ENCODE results near the gene SMAP2.
"Not testable (repeated sequence)": the region's sequence is repeated elsewhere in the genome, so short reads cannot be mapped to it uniquely, and the experiment has no call there.

SMAP2 gene

DNA sequence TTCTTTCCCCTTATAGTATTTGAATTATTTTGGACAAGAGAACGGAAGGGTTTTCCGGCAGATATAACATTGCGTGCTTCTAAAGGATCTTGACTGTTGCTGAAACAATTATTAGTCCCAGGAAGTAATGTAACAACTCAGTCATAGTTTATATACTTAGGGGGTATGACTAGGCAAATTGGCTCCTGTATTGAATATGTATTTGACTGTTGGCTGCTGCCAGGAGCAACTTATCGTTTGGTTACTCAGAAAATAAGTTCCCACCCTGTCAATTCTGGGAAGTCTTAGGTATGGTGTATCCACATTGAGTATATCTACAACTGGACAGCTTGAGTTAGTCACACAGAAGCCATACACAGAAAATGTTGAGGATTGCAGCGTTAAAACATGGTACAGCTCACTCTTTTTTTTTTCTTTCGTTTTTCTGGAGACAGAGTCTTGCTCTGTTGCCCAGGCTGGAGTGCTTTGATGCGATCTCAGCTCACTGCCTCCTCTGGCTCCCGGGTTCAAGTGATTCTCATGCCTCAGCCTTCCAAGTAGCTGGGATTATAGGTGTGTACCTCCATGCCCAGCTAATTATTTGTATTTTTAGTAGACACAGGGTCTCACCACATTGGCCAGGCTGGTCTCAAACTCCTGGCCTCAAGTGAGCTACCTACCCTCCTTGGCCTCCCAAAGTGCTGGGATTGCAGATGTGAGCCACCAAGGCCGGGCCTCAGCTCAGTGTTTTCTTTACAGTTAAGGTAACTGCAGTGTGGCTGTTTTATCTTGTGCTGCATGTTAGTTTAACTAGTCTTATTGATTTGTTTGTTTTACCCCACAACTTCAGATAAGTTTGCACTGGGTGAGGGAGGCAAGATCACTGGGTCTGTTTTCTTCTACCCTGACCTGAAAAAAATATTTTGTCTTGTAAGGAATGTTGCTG, 10.2 kb downstream of the SMAP2 start:
- H3K36me3 Mint-ChIP-seq (ENCODE audit: low read depth), result peaks cover 44% of the 10 kb centered on the region

GRCh38 chr1:40384413-40384762, 10.9 kb downstream of the SMAP2 start:
- Mint-ChIP-seq H3K4me3 (peak overlapping the region; percentile 86), H3K36me3 (ENCODE audit: low read depth) (peaks cover 44% of the 10 kb centered on the region)

More for the DNA sequence above, 10.2 kb downstream of the SMAP2 start:
- H3K27ac Mint-ChIP-seq, result peak overlapping the region; percentile 99
- H3K4me3 Mint-ChIP-seq, result peak overlapping the region; percentile 86
- H3K27me3 Mint-ChIP-seq, result no peaks in the 10 kb centered on the region
- H3K9me3 Mint-ChIP-seq, result no peaks in the 10 kb centered on the region
- H3K4me1 Mint-ChIP-seq (ENCODE audit: low read depth), result peaks cover 98% of the 10 kb centered on the region

DNA sequence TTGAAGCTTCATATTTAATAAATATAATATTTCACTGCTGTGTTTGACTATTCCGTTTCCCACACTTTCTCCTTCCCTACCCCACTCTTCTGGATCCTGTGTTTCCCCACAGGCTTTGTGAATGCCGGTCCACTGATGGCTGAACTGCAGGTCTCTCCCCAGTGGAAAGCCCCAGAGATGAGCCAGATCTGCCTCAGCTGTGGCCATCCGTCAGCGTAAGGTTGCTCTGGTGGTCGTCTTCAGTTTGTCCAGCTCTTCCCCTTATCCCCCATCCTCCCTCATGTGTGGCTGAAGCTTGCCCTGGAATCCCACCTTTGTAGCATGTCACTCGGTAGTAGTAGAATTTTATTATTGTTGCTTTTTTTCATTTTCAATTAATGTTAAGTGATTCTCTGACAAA, 11.4 kb downstream of the SMAP2 start:
- Mint-ChIP-seq H3K4me1 (ENCODE audit: low read depth) (peaks cover 98% of the 10 kb centered on the region), H3K4me3 (peak overlapping the region; percentile 86), H3K36me3 (ENCODE audit: low read depth) (peaks cover 47% of the 10 kb centered on the region), H3K27ac (peak overlapping the region; percentile 99), H3K9me3 (no peaks in the 10 kb centered on the region), H3K27me3 (no peaks in the 10 kb centered on the region)

More at GRCh38 chr1:40384413-40384762, 10.9 kb downstream of the SMAP2 start:
- Mint-ChIP-seq H3K27ac (peak overlapping the region; percentile 99), H3K27me3 (no peaks in the 10 kb centered on the region), H3K4me1 (ENCODE audit: low read depth) (peaks cover 98% of the 10 kb centered on the region), H3K9me3 (no peaks in the 10 kb centered on the region)

- Mint-ChIP-seq H3K4me1 (ENCODE audit: low read depth) (peaks cover 98% of the 10 kb centered on the region), H3K4me3 (peak overlapping the region; percentile 86), H3K27ac (peak overlapping the region; percentile 99), H3K9me3 (no peaks in the 10 kb centered on the region), H3K27me3 (no peaks in the 10 kb centered on the region), H3K36me3 (ENCODE audit: low read depth) (peaks cover 55% of the 10 kb centered on the region)
These were observed 12.2 kb downstream of the SMAP2 start for GRCh38 chr1:40385437-40386358.

DNA sequence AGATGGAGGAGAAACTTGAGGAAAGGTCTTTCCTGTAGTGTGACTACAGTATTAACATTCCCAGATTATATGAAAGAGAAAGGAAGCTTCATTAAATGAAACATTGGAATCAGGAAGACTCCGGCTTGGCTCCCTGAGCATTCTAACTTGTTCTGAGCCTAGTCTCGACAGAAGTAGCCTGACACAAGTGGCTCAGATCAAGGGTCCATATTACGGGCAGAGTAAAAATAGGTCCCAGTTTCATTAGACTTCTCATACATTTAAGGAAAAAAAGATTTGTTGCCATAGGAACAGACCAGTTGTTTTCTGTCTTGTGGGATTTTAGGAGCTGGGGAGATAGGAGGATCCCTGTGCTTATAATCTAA, 12.8 kb downstream of the SMAP2 start:
- H3K4me1 Mint-ChIP-seq (ENCODE audit: low read depth), result peaks cover 98% of the 10 kb centered on the region
- no peaks in the 10 kb centered on the region for H3K9me3 Mint-ChIP-seq
- peak overlapping the region; percentile 99 for H3K27ac Mint-ChIP-seq
- peaks cover 55% of the 10 kb centered on the region for H3K36me3 Mint-ChIP-seq (ENCODE audit: low read depth)
- H3K27me3 Mint-ChIP-seq, result no peaks in the 10 kb centered on the region
- peak overlapping the region; percentile 86 for H3K4me3 Mint-ChIP-seq

GRCh38 chr1:40386796-40387195, 13.3 kb downstream of the SMAP2 start:
- H3K4me3 Mint-ChIP-seq, result peak overlapping the region; percentile 86
- peak overlapping the region; percentile 99 for H3K27ac Mint-ChIP-seq
- peaks cover 98% of the 10 kb centered on the region for H3K4me1 Mint-ChIP-seq (ENCODE audit: low read depth)
- peaks cover 55% of the 10 kb centered on the region for H3K36me3 Mint-ChIP-seq (ENCODE audit: low read depth)
- H3K9me3 Mint-ChIP-seq, result no peaks in the 10 kb centered on the region
- no peaks in the 10 kb centered on the region for H3K27me3 Mint-ChIP-seq

- Mint-ChIP-seq H3K36me3 (ENCODE audit: low read depth) (peaks cover 55% of the 10 kb centered on the region), H3K4me3 (peak overlapping the region; percentile 87), H3K4me1 (ENCODE audit: low read depth) (peaks cover 98% of the 10 kb centered on the region)
These were observed 14.1 kb downstream of the SMAP2 start for GRCh38 chr1:40387381-40388306.

GRCh38 chr1:40388456-40389321, 15.2 kb downstream of the SMAP2 start:
- H3K9me3 Mint-ChIP-seq, H3K27me3 Mint-ChIP-seq: not testable (repeated sequence)
- Mint-ChIP-seq H3K4me3 (peak overlapping the region; percentile 87), H3K27ac (peak overlapping the region; percentile 97), H3K4me1 (ENCODE audit: low read depth) (peaks cover 96% of the 10 kb centered on the region), H3K36me3 (ENCODE audit: low read depth) (peaks cover 51% of the 10 kb centered on the region)

More at GRCh38 chr1:40387381-40388306, 14.1 kb downstream of the SMAP2 start:
- H3K27me3 Mint-ChIP-seq, H3K9me3 Mint-ChIP-seq: not testable (repeated sequence)
- peak overlapping the region; percentile 99 for H3K27ac Mint-ChIP-seq

DNA sequence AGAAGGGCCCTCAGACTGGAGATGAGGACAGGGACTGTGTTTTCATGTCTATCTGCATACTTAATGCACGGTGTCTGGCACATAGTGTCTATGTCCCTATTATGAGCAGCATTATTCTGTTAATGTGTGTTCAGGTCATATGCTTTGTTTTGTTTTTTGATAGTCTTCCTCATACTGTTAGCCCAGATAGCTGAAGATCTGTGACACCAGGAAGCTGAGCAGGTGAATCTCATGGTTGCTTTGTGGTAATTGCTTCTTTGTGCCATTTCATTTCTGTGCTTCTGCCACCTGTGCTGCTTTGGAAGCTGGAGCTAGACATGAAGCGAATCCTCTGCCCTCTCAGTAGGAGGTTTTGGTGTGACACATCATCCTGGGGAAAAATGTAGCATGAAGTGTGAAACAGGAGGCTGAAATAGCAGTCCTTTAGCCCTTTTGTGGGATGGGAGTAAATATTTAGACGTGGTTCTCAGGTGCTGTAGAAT, 15.8 kb downstream of the SMAP2 start:
- H3K27ac Mint-ChIP-seq, result peak overlapping the region; percentile 97
- no peaks in the 10 kb centered on the region for H3K9me3 Mint-ChIP-seq
- peaks cover 47% of the 10 kb centered on the region for H3K36me3 Mint-ChIP-seq (ENCODE audit: low read depth)
- H3K4me3 Mint-ChIP-seq, result peak overlapping the region; percentile 87
- H3K4me1 Mint-ChIP-seq (ENCODE audit: low read depth), result peaks cover 96% of the 10 kb centered on the region
- no peaks in the 10 kb centered on the region for H3K27me3 Mint-ChIP-seq

DNA sequence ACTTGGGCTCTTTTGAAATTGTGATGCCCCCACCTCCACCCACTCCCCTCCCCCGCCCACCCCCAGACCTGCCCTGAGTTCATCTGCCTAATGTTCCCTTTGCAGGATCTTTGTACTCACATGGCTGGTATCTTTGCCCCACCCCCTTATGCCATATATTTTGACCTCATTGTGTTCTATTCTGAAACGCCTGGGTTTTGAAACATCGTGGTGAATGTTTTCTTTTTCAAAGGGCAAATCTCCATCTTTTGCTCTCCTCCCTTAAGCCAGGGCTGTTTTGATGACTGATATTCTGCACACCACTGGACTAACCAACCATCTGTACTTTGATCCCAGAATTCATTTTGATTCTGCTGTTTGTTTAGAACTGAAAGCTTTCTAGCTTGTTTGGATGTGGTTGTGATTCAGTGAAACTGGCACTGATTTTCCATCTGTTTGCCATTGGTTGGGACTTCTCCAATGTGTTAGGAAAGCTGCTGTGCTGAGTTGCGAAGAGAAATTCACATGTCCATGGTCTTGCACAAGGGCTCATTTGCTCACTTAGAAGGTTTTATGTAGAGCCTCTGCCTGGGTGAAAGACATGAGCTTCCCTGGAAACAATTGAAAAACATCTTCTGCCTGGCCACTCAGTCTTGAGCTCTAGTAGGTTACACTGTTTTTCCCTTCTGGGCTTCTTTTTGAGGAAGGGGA, 16.5 kb downstream of the SMAP2 start:
- peak overlapping the region; percentile 80 for H3K27ac Mint-ChIP-seq
- H3K9me3 Mint-ChIP-seq, result no peaks in the 10 kb centered on the region
- H3K36me3 Mint-ChIP-seq (ENCODE audit: low read depth), result peaks cover 43% of the 10 kb centered on the region

DNA sequence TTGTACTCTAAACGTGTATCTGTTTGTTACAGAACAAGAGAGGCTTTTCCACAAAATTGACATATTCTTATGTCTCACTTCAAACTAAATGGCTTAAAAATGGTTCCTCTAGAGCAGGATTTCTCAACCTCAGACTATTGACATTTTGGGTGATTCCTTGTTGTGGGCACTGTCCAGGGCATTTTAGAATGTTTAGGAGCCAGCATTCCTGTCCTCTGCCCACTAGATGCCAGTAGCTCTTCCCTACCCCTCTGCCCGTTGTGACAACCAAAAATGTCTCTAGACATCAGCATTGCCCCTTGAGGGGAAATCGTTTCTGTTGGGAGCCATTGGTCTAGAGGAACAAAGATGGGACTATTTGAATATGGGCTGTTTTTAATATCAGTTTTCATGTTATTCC, 17.3 kb downstream of the SMAP2 start:
- no peaks in the 10 kb centered on the region for H3K9me3 Mint-ChIP-seq
- peaks cover 49% of the 10 kb centered on the region for H3K36me3 Mint-ChIP-seq (ENCODE audit: low read depth)
- peak overlapping the region; percentile 80 for H3K27ac Mint-ChIP-seq
- peaks cover 96% of the 10 kb centered on the region for H3K4me1 Mint-ChIP-seq (ENCODE audit: low read depth)
- H3K4me3 Mint-ChIP-seq, result peak overlapping the region; percentile 34
- H3K27me3 Mint-ChIP-seq, result no peaks in the 10 kb centered on the region

More for the DNA sequence above, 16.5 kb downstream of the SMAP2 start:
- Mint-ChIP-seq H3K4me3 (peak overlapping the region; percentile 87), H3K27me3 (no peaks in the 10 kb centered on the region), H3K4me1 (ENCODE audit: low read depth) (peaks cover 96% of the 10 kb centered on the region)

GRCh38 chr1:40391688-40392145, 18.2 kb downstream of the SMAP2 start:
- Mint-ChIP-seq H3K27ac (peak overlapping the region; percentile 80), H3K4me3 (no peak overlapping the region), H3K4me1 (ENCODE audit: low read depth) (peaks cover 96% of the 10 kb centered on the region), H3K27me3 (no peaks in the 10 kb centered on the region), H3K36me3 (ENCODE audit: low read depth) (peaks cover 44% of the 10 kb centered on the region), H3K9me3 (no peaks in the 10 kb centered on the region)

DNA sequence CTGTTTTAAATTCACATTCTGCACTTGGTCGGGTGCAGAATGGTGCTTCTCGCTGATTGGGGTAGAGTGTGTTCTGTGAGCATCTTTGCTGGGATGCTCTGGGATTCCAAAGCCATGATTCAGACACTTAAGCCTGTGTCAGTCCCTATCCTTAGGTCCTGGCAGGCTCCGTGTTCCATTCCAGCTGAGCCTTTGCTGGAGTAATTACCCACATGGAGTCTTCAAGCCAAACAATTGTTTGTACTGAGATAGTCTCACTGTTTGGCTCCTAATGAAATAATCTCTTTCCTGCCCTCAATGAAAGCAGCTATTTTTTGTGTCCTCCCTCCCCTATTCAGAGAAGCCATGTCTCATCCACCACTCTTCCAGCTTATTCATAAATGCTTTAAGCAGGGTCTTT, 18.7 kb downstream of the SMAP2 start:
- Mint-ChIP-seq H3K27ac (peak overlapping the region; percentile 80), H3K9me3 (no peaks in the 10 kb centered on the region), H3K27me3 (no peaks in the 10 kb centered on the region), H3K4me1 (ENCODE audit: low read depth) (peaks cover 96% of the 10 kb centered on the region), H3K36me3 (ENCODE audit: low read depth) (peaks cover 49% of the 10 kb centered on the region), H3K4me3 (no peak overlapping the region)

All from stimulated activated naive CD8-positive, alpha-beta T cell treated with anti-CD3 and anti-CD28 coated beads, Interleukin-15, Interleukin-2, amounts not matched to agents 100 ng/mL and 50 ng/mL, for 24 hours (primary cell).